RWPE1 (cell line): ENCODE measurements around the gene ADAMTS2.

Experiments used
- CTCF ChIA-PET: fragments of 350-600 bp; sonication (Branson Sonifier 250); formaldehyde crosslinking; extraction: SDS; loops from one replicate; lab custom pipeline; 2021; lab: Yijun Ruan, JAX
- POLR2A ChIA-PET: fragments of 400-600 bp; formaldehyde crosslinking; extraction: SDS; loops from one replicate; lab custom pipeline; 2020; ENCODE audit warnings: antibody characterized with exemption; ENCODE audit not compliant: low non-redundant PET; lab: Yijun Ruan, JAX
- DNase-seq: peaks from one replicate; pipeline ENCODE4 v3.0.0; 2012; ENCODE audit warnings: low spot score
- H3K27ac ChIP-seq: fragments of 450-650 bp; 2 replicates; pipeline ENCODE4 v1.5.1; 2017
- CTCF ChIP-seq: fragments of 450-650 bp; conservative IDR thresholded peaks from 2 replicates; pipeline ENCODE4 v1.5.1; 2017; ENCODE audit warnings: low read depth, mild to moderate bottlenecking

The ADAMTS2 gene

GRCh38 chr5:179128976-179129375, 216.3 kb downstream of the ADAMTS2 start:
- no peak overlapping the region for H3K27ac ChIP-seq
- ChIA-PET CTCF (no interaction called here), POLR2A (no interaction called here)
- no peak for TF ChIP-seq CTCF
- no peak for DNase-seq

GRCh38 chr5:179128041-179128365, 217.3 kb downstream of the ADAMTS2 start:
- H3K27ac ChIP-seq = no peak overlapping the region
- no peak for TF ChIP-seq CTCF
- ChIA-PET CTCF (no interaction called here), POLR2A (no interaction called here)
- DNase-seq = no peak

- POLR2A ChIA-PET = no interaction called here
- no peak for TF ChIP-seq CTCF
- DNase-seq = no peak
- CTCF ChIA-PET = no interaction called here
- no peak overlapping the region for H3K27ac ChIP-seq
Measured at GRCh38 chr5:179127136-179128040, 217.9 kb downstream of the ADAMTS2 start.

- TF ChIP-seq CTCF = no peak
Measured at GRCh38 chr5:179126506-179126991, 218.7 kb downstream of the ADAMTS2 start.

GRCh38 chr5:179125789-179126505, 219.3 kb downstream of the ADAMTS2 start:
- no peak for TF ChIP-seq CTCF
- CTCF ChIA-PET = interaction anchor here (0.7 kb wide), 1 partner anchor 89 kb away, joined by 3 read pairs; no protein-coding TSS in a partner anchor
- POLR2A ChIA-PET = no interaction called here
- DNase-seq = no peak
- no peak overlapping the region for H3K27ac ChIP-seq

More at GRCh38 chr5:179126506-179126991, 218.7 kb downstream of the ADAMTS2 start:
- CTCF ChIA-PET = no interaction called here
- no peak for DNase-seq
- POLR2A ChIA-PET = no interaction called here
- no peak overlapping the region for H3K27ac ChIP-seq
